Testis (tissue), 5 donors: ENCODE results near the gene TMA7B. TPM values are rescaled to one million over a fixed set of nuclear protein-coding genes. Genes with fewer than 3 reads are reported as not detected.

Experiments
- DNase-seq: peaks from one replicate; pipeline ENCODE4 v3.0.0-alpha.2; 2019
- H3K27ac ChIP-seq, 2 donors: fragments of 200-600 bp; sonication (generic); one replicate each; pipeline ENCODE4 v1.5.1; 2019
- H3K27me3 ChIP-seq: fragments of 200-600 bp; sonication (generic); one replicate; pipeline ENCODE4 v1.5.1; 2019
- H3K36me3 ChIP-seq: fragments of 200-600 bp; sonication (generic); one replicate; pipeline ENCODE4 v1.5.1; 2017; ENCODE audit warnings: low read depth; ENCODE audit errors: missing control alignments
- H3K4me1 ChIP-seq: fragments of 200-600 bp; sonication (generic); one replicate; pipeline ENCODE4 v1.5.1; 2019
- H3K4me3 ChIP-seq, 2 donors: fragments of 200-600 bp; sonication (generic); one replicate each; pipeline ENCODE4 v1.5.1; 2017 to 2019
- H3K9me3 ChIP-seq: fragments of 200-600 bp; sonication (generic); one replicate; pipeline ENCODE4 v1.5.1; 2017
- POLR2A ChIP-seq: fragments of 450-650 bp; IDR thresholded peaks from one replicate; pipeline ENCODE4 v1.6.1; 2017; ENCODE audit warnings: antibody characterized with exemption, mild to moderate bottlenecking, moderate library complexity
- whole genome bisulfite sequencing, 2 donors: methylation state at CpG; one replicate each; pipeline ENCODE4 v1.1.5; 2018; 5-methylcytosine and 5-hydroxymethylcytosine counted together
- intact Hi-C: fragments of 100-400 bp; cut with DNase I; formaldehyde crosslinking; loops from one replicate; pipeline ENCODE4 v1.15.1; 2023; ENCODE audit warnings: low total_unique reads
- long read RNA-seq, 2 donors: transcript quantifications; one replicate each; lab custom pipeline, GENCODE V29; 2026
- polyA plus RNA-seq: library from polyadenylated mRNA; stranded (reverse); fragments of 350-450 nt; fragmentation: Illumina TruSeq; extraction: RNeasy Lipid Tissue Mini Kit (QIAGEN cat#74804); gene quantifications from one replicate; pipeline ENCODE4 v1.2.3, GENCODE V29; 2014; ENCODE audit warnings: low read depth, low replicate concordance; ENCODE audit not compliant: insufficient read depth
- total RNA-seq, 2 donors: library from RNA; depleted of rRNA; stranded (reverse); fragments of >200 nt; gene quantifications; one replicate each; pipeline ENCODE4 v1.2.3, GENCODE V29; 2016
- TF ChIP-seq, protein P1 (sequence below), 3 experiments: fragments of 450-650 bp in 2 of 3; fragments of 200-600 bp in 1 of 3; sonication (generic) in 1 of 3; IDR thresholded peaks; one replicate each; pipeline ENCODE4 v1.5.1; 2016 to 2019; ENCODE audit warnings: antibody characterized with exemption in 3 of 3, mild to moderate bottlenecking in 2 of 3, moderate library complexity in 1 of 3

The TMA7B gene
- total RNA-seq (under 1 TPM; 0.43 to 0.47 TPM), polyA plus RNA-seq (not detected)
- long read RNA-seq, donor 1 = 0 reads
- long read RNA-seq, donor 2 = 0 reads

DNA sequence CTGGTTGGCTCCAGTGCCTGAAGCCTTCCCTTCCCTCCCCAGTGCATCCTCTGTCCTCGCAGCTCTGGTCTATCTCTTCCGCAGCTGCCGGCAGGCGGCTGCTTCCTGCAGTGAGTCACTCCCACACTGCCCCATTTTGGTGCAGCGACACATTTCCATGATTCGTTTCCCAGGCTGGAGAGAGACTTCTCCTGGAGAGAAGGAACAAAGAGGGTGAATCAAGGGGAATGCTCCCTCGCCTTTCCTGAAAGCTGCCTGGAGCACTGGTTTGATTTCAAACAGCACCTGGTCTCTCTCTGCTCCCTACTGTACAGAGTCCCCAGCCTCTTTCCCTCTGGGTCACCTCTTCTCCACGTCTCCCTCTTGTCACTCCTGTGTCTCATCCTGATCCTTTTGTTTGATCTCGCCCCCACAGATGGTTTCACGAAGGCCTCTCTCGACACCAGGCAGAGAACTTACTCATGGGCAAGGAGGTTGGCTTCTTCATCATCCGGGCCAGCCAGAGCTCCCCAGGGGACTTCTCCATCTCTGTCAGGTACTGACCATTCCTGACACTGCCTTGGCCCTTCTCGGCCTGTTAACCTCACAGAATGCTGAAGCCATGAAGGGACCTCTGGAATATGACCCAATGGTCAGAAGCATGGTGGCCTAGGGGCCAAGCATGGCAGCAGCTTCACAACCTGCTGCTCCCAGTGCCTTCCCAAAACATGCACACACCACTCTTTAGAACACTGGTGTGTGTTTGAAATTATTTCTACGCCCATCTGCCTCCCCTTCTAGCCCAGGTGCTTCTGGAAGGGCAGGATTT lies at the start of gene TMA7B:
TMA7B (plus strand) TSS at position 758 of the 808 bp plus-strand sequence. CDS start 3,978 bp downstream, outside the sequence.
- TF ChIP-seq, protein P1, sequence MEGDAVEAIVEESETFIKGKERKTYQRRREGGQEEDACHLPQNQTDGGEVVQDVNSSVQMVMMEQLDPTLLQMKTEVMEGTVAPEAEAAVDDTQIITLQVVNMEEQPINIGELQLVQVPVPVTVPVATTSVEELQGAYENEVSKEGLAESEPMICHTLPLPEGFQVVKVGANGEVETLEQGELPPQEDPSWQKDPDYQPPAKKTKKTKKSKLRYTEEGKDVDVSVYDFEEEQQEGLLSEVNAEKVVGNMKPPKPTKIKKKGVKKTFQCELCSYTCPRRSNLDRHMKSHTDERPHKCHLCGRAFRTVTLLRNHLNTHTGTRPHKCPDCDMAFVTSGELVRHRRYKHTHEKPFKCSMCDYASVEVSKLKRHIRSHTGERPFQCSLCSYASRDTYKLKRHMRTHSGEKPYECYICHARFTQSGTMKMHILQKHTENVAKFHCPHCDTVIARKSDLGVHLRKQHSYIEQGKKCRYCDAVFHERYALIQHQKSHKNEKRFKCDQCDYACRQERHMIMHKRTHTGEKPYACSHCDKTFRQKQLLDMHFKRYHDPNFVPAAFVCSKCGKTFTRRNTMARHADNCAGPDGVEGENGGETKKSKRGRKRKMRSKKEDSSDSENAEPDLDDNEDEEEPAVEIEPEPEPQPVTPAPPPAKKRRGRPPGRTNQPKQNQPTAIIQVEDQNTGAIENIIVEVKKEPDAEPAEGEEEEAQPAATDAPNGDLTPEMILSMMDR (IDR thresholded peaks at IDR 0.05) = peak in 2 of 3 experiments; percentile 25 to 29
- TF ChIP-seq POLR2A = no peak
- Histone ChIP-seq H3K9me3 (no peaks in the 10 kb centered on the region), H3K27ac (no peak within 1 kb of the TSS), H3K4me3 (no peak within 1 kb of the TSS), H3K4me1 (peaks cover 13% of the 10 kb centered on the region), H3K27me3 (no peaks in the 10 kb centered on the region), H3K36me3 (no peaks in the 10 kb centered on the region)
- WGBS, 2 donors = 60 to 73% methylated on average over 13 of the region's 14 CpGs
- peak; percentile 48 for DNase-seq
- intact Hi-C loops = no loop called here

DNA sequence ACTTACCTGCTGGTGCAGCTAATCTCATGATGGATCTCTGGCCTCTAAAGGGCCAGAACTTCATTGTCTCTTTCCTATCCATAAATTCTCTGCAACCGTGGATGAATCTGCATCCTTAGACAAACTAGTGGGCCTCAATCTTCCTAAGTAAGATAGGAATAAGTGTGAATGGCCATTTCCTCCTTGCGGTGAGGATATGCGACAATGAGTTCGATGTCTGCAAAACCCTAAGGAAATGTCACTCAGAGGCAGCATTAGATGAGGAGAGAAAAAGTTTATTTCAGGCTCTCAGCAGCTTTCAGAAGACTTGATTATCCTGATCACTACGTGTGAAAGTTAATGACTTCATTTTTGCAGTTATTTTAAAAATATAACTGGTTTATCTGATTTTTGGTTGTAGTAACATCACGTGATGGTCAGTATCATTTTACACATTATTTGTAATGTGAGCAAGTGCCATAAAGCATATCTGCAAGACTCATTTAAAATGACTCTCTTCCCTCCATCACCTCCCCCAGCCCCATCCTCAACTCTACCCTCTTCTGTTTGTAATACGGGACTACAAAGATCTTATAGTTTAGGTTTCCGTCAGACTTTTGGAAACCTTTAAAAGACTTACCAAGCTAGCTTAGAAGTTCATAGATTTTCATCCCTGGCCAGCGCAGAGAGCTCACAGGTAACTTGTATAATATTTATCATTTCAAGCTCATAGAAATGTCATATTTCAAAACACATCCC lies 49.2 kb upstream of the TMA7B start:
- TF ChIP-seq POLR2A = no peak
- TF ChIP-seq, protein P1 (IDR thresholded peaks at IDR 0.05) = no peak
- H3K9me3 ChIP-seq = no peaks in the 10 kb centered on the region
- intact Hi-C loops = no loop called here
- DNase-seq = no peak
- H3K4me1 ChIP-seq = no peaks in the 10 kb centered on the region
- no peaks in the 10 kb centered on the region for H3K27me3 ChIP-seq
- H3K27ac ChIP-seq = no peak overlapping the region
- no peak overlapping the region for H3K4me3 ChIP-seq
- no peaks in the 10 kb centered on the region for H3K36me3 ChIP-seq
- 88 to 89% methylated on average over 9 of the region's 9 CpGs for WGBS, 2 donors

DNA sequence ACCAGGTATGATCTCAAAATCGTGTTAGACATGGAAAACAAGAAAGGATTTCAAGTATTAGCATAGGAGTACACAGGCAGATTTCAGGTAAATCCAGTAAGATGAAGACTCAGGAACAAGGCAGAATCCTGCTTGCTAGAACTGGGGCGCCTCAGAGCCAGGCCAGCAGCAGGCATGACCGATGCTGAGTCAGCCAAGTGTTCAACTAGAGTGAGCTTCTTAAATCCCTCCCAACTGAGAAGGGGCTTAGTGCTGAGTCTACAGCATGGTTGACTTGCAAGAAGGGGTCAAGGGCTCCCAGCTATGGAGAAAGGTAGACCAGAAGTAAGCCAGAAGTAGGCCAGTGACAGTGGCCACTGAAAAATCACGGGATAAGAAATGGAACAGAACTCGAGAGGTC lies 46.9 kb upstream of the TMA7B start:
- H3K27ac ChIP-seq = no peak overlapping the region

DNA sequence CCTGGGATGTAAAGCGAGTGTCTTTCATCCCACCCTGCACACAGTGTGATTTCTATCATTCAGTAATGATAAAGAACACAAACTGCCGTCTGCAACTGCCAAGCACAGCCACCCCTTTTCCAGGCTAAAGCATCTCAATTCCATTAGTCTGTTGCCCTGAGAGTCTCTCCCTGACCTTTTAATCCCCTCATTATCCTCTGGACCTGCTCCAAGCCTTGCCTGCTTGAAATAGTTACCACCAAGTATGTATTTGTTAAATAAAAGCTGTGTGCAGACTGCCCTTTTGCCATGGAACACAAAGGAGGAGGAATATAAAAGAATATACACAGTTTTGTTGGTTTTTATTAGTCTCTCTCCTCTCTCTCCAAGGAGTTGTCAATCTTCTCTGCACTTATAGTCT lies 46.3 kb upstream of the TMA7B start:
- no peak for TF ChIP-seq POLR2A
- TF ChIP-seq, protein P1 (IDR thresholded peaks at IDR 0.05) = no peak
- H3K9me3 ChIP-seq = no peaks in the 10 kb centered on the region
- no peak overlapping the region for H3K4me3 ChIP-seq
- intact Hi-C loops = no loop called here
- H3K4me1 ChIP-seq = no peaks in the 10 kb centered on the region
- no peak overlapping the region for H3K27ac ChIP-seq
- 69 to 70% methylated on average over 2 of the region's 2 CpGs for WGBS, 2 donors
- no peaks in the 10 kb centered on the region for H3K36me3 ChIP-seq
- no peaks in the 10 kb centered on the region for H3K27me3 ChIP-seq
- DNase-seq = no peak

More for the DNA sequence above, 46.9 kb upstream of the TMA7B start:
- WGBS, 2 donors = 90 to 93% methylated on average over 5 of the region's 5 CpGs
- H3K27me3 ChIP-seq = no peaks in the 10 kb centered on the region
- no peak for TF ChIP-seq POLR2A
- TF ChIP-seq, protein P1 (IDR thresholded peaks at IDR 0.05) = no peak
- H3K9me3 ChIP-seq = no peaks in the 10 kb centered on the region
- no peaks in the 10 kb centered on the region for H3K4me1 ChIP-seq
- DNase-seq = no peak
- intact Hi-C loops = no loop called here
- no peaks in the 10 kb centered on the region for H3K36me3 ChIP-seq
- H3K4me3 ChIP-seq = no peak overlapping the region
